Mononuclear cell (primary cell): ENCODE results near the gene BANF1. TPM values are rescaled to one million over a fixed set of nuclear protein-coding genes. Genes with fewer than 3 reads are reported as not detected.
"Not testable (repeated sequence)": the region's sequence is repeated elsewhere in the genome, so short reads cannot be mapped to it uniquely, and the experiment has no call there.

Experiments
- H3K27me3 ChIP-seq: 2 replicates; pipeline ENCODE4 v1.6.0; 2011; ENCODE audit warnings: low read length, control low read depth; ENCODE audit not compliant: insufficient read depth
- H3K4me1 ChIP-seq: 2 replicates; pipeline ENCODE4 v1.5.1; 2011; ENCODE audit warnings: mild to moderate bottlenecking, low read length, control low read depth; ENCODE audit not compliant: insufficient read depth
- H3K4me3 ChIP-seq: 2 replicates; pipeline ENCODE4 v1.5.1; 2011; ENCODE audit warnings: mild to moderate bottlenecking, low read length, moderate library complexity
- H3K9me3 ChIP-seq: 2 replicates; pipeline ENCODE4 v1.5.1; 2011; ENCODE audit warnings: low read depth, mild to moderate bottlenecking, control low read depth, low read length
- total RNA-seq: library from RNA; depleted of rRNA; stranded (reverse); fragments of >200 nt; gene quantifications from one replicate; pipeline ENCODE4 v1.2.3, GENCODE V29; 2012

The BANF1 gene
- total RNA-seq, 1 donor = 7.6 TPM

DNA sequence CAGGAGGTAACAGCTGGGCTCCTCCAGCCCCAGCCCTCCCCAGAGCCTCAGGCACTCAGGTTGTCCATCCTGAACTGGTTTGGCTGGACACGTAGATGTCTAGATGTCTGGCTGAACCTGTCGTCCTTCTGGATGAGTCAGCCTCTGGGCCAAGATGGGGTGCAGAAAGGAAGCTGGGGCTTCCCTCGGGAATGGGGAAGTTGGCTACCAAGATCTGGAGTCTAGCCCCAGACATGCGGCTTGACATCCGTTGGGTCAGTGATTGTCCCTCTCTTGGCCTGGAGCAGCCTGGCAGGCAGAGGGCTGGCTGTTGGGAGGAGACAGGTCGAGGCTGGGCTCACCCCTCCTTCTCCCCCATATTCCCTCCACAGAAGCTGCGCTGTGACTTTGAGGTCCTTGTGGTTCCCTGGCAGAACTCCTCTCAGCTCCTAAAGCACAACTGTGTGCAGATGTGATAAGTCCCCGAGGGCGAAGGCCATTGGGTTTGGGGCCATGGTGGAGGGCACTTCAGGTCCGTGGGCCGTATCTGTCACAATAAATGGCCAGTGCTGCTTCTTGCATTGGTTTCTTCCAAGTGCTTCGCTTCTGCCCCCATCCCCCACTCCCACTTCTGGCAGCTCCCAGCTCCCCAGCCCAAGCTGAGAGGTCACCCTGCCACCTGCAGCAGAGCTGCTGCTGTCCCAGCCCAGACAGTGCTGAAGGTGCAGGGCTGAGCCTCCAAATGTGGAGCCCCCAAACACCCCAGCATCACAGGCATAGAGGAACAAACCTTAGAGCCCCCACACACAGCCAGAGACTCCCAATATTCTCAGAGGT, 10.9 kb downstream of the BANF1 start:
- Histone ChIP-seq H3K4me1 (peaks cover 34% of the 10 kb centered on the region), H3K4me3 (no peak overlapping the region), H3K27me3 (peaks cover 26% of the 10 kb centered on the region)

DNA sequence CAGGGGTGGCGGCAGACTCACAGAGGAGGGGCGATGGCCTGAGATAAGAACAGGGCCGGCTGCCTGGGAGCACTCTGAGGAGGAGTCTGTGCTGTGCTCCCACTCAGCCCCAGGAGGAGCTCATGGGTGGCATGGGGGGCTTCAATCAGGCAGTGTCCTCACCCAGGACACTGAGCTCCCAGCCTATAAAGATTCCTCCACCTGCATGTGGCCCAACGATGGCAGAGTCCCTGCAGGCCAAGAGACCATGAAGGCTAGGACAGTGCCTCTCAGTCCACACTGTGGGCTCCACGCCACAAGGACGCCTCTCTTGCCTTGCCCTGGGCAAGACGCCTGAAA, 11.4 kb downstream of the BANF1 start:
- no peaks in the 10 kb centered on the region for H3K9me3 ChIP-seq
- peaks cover 34% of the 10 kb centered on the region for H3K4me1 ChIP-seq
- H3K4me3 ChIP-seq = no peak overlapping the region
- H3K27me3 ChIP-seq = peaks cover 26% of the 10 kb centered on the region

More for the DNA sequence above, 10.9 kb downstream of the BANF1 start:
- H3K9me3 ChIP-seq = no peaks in the 10 kb centered on the region

DNA sequence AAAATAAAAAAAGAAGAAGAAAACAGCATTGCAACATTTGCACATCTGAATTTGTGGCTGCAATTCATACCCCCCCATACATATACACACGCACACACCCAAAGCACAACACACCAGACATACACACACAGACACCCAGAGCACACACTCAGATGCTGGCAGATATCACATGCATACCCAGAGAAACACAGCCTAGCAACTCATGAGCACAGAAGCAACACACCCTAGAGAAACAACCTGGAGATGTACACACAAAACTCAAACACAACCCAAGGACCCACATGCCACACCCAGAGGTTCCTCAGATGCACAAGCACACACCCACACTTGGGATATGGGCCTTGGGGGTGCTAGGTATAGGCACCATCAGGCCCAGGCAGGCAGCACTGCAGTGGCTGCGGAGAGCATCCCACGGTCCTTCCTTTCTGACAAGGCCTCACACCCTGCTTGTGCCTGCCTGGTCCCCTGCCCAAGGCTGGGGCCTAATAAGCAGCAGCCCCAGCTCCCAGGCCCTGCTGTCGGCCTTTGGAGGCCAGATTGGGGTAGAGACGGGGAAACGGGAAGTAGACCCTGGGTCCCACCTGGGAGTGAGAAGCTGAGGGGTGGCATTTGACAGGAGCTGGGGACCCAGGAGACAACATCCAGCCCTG, 12.6 kb downstream of the BANF1 start:
- H3K9me3 ChIP-seq = no peaks in the 10 kb centered on the region
- peaks cover 36% of the 10 kb centered on the region for H3K4me1 ChIP-seq
- peaks cover 26% of the 10 kb centered on the region for H3K27me3 ChIP-seq
- H3K4me3 ChIP-seq = no peak overlapping the region

DNA sequence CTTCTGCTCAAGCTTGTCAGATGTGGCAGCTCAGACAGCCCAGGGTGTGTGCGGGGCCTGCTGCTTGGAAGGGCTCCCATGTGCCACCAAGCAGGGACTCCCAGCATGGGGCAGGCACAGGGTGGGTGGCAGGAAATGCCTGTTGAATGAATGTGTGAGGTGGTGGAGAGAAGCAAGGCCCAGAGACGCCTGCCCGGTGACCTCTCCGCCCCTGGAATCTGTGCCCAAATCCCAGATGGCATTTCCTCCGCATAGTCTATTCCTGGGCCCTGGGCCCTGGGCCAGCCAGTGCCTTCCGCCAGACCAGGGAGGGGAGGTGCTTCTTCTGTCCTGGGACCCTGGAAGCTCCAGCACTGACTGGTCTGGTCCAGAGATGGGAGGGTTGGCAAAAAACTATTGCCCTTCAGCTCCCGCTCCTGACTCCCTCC, 13.2 kb downstream of the BANF1 start:
- H3K9me3 ChIP-seq = no peaks in the 10 kb centered on the region
- H3K4me3 ChIP-seq = no peak overlapping the region
- peaks cover 42% of the 10 kb centered on the region for H3K4me1 ChIP-seq
- H3K27me3 ChIP-seq = peaks cover 25% of the 10 kb centered on the region

DNA sequence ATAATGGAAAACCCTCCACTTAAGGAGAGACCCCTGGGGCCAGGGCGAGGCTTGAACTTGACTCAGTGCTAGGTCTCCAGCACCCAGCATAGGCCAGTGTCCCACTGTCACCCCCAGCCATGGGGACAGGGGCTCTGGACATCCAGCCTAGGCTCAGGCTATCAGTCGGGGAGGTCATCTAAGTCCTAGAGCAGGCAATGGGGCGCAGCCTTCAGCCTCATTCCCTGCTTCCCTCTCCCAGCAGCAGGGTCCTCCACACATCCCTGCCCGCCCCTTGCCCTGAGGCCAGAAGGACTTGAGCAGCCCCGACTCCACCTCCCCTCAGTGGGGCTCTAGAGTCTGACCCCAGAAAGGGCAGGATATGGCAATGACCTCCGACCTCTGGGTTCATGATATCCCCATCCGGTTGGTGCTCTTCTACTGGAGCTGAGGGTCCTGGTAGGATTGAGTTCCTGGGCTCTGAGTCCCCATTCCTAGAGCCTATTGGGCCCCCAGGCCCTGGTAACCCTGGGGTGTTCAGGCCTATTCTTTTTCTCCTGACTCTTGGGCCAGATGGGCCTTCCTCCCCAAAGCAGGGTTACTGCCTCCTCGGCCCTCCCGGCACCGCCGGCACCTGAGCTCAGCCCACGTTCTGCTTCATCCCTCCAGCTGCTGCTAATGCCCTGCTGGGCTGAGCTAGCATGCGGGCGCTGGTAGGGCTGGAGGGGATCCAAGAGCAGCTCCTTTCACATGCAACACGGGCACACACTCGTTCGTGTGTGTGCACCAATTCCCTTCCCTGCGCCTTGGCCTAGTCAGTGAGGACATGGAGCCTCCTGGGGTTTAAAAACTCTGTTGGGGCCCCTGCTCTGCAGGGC, 13.9 kb downstream of the BANF1 start:
- no peak overlapping the region for H3K4me3 ChIP-seq
- H3K9me3 ChIP-seq = no peaks in the 10 kb centered on the region
- peaks cover 20% of the 10 kb centered on the region for H3K27me3 ChIP-seq
- H3K4me1 ChIP-seq = peaks cover 47% of the 10 kb centered on the region

DNA sequence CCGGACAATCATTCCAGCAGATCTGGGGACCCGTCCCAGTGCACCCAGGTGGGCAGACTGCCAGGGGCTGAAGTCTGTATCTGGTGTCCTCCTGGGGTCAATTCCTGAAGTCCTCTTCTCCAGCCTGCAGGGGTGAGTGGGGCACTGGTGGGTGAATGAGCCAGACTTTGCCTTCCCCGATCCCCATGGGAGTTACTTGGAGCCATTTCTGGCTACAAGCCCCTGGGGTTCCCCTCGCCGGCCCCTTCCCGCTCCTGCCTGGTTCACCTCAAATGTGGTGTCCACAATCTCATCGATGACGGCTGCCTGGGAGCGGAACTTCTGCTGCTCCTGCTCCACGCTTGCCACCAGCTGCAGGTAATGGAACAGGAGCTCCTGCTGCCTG, 14.5 kb downstream of the BANF1 start:
- H3K4me3 ChIP-seq = no peak overlapping the region
- no peaks in the 10 kb centered on the region for H3K9me3 ChIP-seq
- peaks cover 49% of the 10 kb centered on the region for H3K4me1 ChIP-seq
- H3K27me3 ChIP-seq = peaks cover 14% of the 10 kb centered on the region

DNA sequence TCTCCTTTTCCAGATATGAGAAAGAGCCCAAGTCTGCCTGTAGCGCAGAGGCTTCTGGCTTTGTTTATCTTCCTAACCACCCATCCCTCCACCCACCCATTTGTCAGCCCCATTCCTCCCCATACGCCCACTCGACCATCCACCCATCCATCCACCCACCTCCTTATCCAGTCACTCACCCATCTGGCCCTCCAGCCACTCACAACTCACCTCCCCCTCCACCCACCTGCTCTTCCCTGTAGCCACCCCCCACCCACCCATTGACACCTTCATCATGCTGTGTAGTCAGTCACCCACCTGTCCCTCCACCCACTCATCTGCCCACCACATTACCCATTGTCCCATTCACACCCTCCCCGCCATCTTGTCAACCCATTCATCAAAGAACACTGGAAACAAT, 15.0 kb downstream of the BANF1 start:
- no peaks in the 10 kb centered on the region for H3K9me3 ChIP-seq
- peaks cover 9% of the 10 kb centered on the region for H3K27me3 ChIP-seq
- peaks cover 49% of the 10 kb centered on the region for H3K4me1 ChIP-seq
- no peak overlapping the region for H3K4me3 ChIP-seq

DNA sequence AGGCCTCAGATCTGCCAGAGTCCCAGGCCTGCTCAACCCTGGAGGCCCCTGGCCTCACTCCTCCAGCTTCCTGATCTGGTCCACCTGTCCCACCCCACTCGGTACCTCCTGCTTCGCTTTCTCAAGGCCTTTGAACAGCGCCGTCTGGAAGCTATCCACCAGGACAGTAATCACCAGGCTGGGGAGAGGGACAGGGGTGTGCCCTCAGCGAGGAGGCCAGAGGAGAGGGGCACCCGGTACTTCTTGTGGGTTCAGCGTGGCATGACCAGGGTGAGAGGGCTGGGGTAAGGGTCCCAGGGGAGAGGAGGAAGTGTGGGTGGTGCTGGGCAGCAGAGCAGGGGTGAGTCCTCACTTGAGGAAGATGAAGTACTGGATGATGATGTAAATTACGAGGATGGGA, 17.9 kb downstream of the BANF1 start:
- Histone ChIP-seq H3K4me3 (no peak overlapping the region), H3K4me1 (peaks cover 32% of the 10 kb centered on the region), H3K27me3 (peaks cover 5% of the 10 kb centered on the region)

DNA sequence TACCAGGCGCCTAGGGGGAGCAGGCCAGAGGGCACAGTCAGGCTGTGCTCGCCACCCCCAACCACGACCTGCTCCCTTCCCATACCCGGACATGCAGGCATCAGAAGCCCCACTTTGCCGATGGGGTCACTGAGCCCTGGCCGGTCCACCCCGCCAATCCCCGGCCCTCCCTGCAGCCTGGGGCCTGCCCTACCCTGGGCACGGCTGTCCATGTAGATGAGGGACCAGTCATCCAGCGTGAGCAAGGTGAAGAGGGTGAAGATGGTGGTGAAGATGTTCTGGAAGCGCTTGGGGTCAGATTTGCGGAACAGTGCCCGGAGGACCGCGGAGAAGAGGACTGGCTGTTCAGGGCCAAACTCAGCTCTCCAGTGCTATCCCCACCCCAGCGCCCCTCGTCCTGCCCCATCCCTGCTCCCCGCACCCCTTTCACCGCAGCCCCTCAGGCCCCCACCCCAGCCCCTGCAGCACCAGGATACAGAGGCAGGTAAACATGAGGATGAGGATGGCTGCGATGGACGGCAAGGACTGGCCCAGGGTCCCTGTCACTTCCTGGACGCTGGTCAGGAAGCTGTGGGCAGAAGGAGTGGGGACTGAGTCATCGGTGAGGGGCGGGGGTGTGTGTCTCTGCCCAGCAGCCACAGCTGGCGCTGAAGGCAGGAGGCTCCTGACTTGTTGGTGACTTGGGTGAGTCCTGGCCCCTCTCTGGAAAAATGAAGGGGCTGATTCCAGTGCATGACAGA, 18.5 kb downstream of the BANF1 start:
- H3K27me3 ChIP-seq = peaks cover 5% of the 10 kb centered on the region
- no peak overlapping the region for H3K4me3 ChIP-seq
- no peaks in the 10 kb centered on the region for H3K9me3 ChIP-seq
- peaks cover 31% of the 10 kb centered on the region for H3K4me1 ChIP-seq

More for the DNA sequence above, 17.9 kb downstream of the BANF1 start:
- no peaks in the 10 kb centered on the region for H3K9me3 ChIP-seq

DNA sequence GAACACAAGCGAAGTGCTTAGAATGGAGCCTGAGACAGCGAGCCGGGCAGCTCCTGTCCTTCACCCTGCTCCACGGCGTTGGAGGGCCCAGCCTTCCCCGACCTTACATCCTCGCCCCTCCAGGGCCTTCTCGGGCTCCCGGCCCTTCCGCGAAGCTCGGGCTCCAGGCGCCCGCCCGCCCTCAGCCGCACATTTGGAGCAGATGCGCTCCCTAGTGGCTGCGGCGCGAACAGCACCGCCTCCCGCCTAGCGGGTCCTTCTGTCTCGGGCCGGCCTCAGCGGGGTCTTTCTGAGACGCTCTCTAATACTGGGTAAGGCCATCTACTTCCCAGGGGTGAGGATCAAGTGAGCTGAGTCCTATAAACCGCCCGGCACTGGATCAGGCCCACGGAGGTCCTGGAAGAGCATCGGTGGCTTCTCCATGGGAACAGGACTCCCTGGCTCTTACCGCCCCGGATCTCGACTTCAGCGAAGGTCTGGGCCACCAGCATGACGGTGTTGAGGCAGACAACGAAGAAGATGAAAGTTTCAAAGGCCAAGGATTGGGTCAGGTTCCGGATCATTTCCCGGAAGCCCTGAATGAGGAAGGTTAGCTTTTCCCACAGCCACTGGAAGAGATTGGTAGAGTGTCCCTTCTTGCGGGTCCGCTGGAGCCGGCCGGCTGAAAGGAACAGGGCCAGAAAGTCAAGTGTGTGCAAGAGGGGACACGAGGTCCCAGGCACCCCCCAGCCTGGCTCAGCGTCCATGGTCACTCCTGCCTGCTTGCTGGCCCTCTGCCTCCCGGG, 20.3 kb downstream of the BANF1 start:
- H3K4me1 ChIP-seq = peaks cover 31% of the 10 kb centered on the region
- peaks cover 5% of the 10 kb centered on the region for H3K27me3 ChIP-seq
- no peak overlapping the region for H3K4me3 ChIP-seq
- H3K9me3 ChIP-seq = no peaks in the 10 kb centered on the region

DNA sequence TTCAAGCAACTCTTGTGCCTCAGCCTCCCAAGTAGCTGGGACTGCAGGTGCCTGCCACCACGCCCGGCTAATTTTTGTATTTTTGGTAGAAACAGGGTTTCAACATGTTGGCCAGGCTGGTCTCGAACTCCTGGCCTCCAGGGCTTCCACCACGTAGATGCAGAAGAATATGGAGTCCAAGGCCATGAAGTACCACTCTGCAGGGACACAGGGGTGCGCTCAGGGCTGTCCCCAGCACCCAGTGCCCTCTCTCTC, 20.8 kb downstream of the BANF1 start:
- H3K4me1 ChIP-seq = peaks cover 31% of the 10 kb centered on the region
- H3K27me3 ChIP-seq, H3K4me3 ChIP-seq, H3K9me3 ChIP-seq: not testable (repeated sequence)

DNA sequence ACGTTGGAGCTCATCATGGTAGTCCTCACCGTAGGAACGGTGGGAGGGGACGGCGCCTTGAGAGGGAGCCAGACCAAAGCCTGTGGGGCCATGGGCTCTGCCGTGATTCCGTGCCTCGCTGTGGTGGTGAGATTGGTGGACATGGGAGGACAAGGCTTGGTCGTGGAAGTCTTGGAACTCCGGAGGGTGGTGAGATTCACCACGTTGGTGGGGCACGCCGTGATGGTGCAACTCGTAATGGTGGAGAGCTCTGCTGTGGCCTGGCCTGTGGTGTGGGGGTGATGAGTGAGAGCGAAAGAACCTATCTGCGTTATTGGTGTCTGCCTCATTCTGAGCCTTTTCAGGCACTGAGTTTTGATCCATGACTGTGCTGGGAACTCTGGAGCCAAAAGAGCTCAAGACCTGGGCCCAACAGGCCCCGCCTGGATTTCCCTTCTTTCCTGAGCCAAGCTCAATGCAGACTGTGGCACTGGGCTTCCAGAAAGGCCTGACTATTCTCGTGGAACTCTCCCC, 23.8 kb downstream of the BANF1 start, which contains the start of gene CATSPER1:
CATSPER1 (minus strand) TSS at position 463 of the 513 bp plus-strand sequence; CDS start at position 363, 100 bp downstream.
- no peaks in the 10 kb centered on the region for H3K9me3 ChIP-seq
- H3K27me3 ChIP-seq = peaks cover 5% of the 10 kb centered on the region
- peaks cover 19% of the 10 kb centered on the region for H3K4me1 ChIP-seq
- H3K4me3 ChIP-seq = no peak within 1 kb of the TSS

DNA sequence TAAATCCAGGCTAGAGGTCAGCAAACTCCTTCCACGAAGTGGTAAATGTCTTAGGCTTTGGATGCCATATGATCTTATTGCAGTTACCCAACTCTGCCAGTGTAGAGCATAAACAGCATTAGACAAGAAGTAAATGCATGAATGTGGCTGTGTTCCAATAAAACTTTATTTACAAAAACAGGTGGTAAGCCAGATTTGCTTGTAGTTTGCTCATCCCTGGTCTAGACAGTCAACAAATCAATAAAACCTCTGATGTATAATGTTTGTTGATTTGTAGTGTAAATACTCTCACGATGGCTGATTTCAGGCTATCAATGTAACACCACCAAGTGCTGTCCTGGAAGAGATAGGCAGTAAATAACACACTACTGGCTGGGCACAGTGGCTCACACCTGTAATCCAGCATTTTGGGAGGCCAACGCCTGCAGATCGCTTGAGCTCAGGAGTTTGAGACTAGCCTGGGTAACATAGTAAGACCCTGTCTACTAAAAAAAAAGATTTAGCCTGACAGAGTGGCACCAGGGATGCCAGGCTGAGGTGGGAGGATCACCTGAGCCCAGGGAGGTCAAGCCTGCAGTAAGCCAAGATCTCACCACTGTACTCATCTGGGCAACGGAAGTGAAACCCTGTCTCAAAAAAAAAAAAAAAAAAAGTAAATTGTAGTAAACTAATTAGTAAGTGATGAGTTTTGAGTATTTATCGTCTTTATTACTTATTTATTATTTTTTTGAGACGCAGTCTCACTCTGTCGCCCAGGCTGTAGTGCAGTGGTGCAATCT, 30.8 kb downstream of the BANF1 start:
- H3K4me3 ChIP-seq = no peak overlapping the region
- H3K27me3 ChIP-seq = no peaks in the 10 kb centered on the region
- no peaks in the 10 kb centered on the region for H3K9me3 ChIP-seq
- no peaks in the 10 kb centered on the region for H3K4me1 ChIP-seq
